Femur (tissue), 1 donor: ENCODE results near the gene ARL6.
A peak's percentile ranks its signal among the peaks of the same experiment; 100 is the strongest.
"Not testable (repeated sequence)": the region's sequence is repeated elsewhere in the genome, so short reads cannot be mapped to it uniquely, and the experiment has no call there.

Experiments used
- DNase-seq: peaks from one replicate; pipeline ENCODE4 v3.0.0-alpha.2; 2017

The ARL6 gene

DNA sequence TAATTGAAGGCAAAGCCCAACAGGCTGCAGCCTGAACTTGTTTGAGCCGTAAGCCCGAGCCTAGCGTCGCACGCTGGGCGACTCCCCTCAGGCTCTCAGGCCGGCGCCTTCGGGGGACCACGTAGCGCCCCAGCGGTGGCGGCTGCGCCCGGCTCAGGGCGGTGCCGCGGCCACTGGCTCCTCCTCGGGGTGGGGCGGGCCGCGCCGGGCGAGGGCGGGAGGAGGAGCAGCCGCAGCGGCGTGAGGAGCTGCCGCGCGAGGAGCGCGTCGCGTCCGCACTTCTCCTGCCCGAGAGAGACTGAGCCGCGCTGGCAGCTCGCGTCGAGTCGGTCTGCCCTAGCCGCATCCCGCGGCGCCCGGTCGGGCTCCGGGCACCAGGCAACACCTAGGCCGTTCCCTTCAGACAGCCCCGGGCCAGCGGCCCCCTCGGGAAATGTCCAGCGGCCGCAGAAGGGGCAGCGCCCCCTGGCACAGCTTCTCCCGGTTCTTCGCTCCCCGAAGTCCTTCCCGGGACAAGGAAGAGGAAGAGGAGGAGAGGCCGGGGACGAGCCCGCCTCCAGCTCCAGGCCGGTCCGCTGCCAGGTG is 57.3 kb downstream of the ARL6 start, which contains the start of gene CRYBG3:
Gene CRYBG3, plus strand, starts transcription at position 238 of the 585 bp plus-strand sequence. Its CDS starts 196 bp downstream, at position 434.
- peak; percentile 91 for DNase-seq

DNA sequence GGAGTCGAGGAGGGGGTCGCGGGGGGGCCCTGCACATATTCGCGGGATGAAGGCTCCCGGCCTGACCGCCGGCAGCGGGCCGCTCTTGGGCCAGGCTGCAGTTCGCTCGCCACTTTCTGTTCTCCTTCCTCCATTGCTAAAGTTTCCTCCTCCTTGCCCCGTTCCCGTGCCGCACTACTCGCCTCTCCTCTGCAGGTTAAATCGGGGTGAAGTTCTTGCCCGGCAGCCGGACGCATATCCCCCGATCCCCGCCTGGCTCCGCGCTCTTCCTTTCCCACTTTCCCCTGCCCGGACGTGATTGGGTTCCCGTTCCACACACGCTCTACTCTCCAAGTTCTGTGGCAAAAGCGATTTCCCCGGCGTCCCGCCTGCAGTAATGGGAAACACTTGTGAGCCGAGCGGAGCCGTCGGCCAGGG is 57.8 kb downstream of the ARL6 start:
- peak; percentile 74 for DNase-seq

DNA sequence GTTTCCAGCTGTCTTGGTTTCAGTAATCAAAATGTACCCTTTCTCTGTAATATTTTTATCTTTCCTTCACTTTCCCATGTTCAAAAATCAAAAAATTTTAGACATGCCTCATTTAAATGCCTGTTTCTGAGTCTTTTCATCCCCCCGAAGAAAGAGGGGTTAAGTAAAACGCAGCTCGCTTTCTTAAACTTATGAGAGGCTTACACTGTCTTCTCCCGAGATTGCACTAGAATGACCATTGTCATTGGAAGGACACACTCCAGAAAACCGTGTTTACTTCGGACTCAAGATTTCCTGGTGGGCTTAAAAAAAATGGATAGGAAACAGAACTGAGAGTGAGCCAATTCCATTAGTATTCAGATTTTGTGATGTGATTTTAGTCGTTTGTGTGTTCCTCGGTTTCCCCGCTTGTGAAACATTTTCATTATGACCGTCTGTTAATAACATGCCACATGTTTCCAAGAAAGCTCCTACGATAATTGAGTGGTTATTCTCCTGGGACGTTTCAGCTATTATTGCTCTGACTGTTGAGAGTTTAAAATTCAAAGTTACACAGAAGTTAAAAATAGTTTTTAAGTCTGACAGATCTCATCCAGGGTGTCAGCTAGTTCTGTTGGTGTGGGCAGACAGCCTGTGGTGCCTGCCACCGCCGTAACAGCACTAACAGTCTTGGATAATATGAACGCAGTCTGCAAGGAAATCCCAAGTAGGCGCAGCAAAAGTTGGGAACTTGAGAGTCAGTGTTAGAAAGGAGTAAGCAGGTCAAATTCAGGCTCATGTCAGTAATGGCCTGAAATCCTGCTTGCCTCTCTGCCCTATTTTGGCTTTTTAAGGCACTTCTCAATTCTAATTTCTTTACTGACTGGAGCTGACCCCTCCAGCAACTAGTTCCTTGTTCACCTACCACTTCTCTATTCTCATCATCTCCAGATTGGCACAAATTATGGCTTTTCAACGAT is 58.8 kb downstream of the ARL6 start:
- DNase-seq, result no peak

DNA sequence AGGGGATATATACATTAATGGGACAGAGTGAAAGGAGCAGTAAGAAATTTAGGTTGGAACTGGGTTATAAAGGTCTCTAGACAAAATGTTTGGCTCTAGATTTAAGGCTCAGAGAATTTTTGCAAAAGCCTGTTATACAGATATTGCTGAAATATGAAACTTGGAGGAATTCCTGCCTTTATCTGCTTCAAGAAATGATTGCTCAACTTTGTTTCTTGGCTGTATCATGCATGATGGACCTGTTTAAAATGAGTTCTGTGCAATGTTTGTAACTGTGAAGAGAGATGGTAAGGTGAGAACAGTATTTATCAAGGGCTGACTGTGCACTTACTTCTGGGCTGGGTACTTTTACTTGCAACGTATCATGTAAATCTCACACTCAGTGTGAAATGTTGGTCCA is 60.5 kb downstream of the ARL6 start:
- no peak for DNase-seq

DNA sequence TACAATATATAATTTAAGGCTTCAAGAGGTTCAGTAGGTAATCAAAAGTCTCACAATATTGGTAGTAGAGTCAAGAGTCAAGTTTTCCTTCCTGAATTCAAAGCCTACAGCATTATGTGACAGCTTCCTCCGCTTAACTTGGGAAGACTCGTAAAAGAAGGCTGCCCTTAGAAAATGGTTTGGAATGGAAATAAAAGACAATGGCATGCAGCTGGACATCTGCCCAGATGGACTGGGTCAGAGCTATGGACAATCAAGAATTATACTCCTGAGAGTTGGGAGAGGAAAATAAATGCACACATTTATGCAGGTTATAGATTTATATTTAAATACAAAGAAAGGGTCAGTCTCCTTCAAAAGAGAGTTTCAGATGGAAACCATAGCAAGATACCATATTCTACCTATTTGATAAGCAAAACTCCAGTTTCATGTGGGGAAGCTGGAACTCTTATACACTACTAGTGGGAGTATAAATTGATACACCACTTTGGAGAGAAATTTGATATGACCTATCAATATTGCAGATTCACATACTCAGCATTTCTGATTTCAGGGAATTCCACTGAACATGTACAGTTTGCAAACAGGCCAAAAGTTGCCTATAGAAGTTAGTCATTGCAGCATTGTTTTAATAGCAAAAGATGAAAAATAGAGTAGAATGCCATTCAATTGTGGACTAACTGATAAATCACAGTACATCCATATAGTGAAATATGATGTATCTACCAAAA is 63.3 kb downstream of the ARL6 start:
- DNase-seq, result no peak

DNA sequence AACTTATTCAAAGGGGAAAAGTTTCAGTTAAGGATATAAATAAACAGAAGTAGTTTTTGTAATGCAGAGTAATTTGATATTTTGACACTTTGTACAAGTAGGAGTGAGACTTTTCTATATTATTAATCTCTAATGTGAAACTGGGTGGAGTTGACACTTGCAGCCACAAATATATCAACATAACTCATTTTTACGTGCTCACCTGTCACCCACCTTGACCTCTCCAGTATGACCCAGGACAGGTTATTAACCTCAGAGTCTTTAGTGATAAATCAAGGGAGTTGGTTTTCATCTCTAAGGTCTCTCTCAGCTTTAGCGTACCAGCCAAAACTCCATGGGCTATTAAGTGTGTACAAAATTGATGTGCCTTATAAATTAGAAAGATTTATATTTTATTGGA is 64.6 kb downstream of the ARL6 start:
- DNase-seq, result no peak

DNA sequence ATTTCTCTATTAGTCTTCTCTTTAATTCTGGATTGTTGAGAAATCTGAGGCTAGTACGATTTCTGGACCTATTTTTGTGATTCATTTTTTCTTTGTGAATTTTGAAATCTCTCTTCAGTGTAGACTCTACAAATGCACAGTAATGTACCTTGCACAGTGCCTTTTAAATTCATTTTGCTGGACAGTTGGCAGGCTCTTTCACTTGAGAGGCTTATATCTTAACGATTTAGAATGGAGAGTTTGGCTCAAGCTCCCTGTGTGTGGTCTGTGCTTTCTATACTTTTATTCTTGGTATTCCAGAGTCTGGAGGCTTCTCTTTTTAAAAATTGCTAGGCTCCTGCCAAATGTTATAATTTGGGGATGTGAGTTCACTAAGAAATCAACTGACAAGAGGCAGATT is 66.1 kb downstream of the ARL6 start:
- no peak for DNase-seq

DNA sequence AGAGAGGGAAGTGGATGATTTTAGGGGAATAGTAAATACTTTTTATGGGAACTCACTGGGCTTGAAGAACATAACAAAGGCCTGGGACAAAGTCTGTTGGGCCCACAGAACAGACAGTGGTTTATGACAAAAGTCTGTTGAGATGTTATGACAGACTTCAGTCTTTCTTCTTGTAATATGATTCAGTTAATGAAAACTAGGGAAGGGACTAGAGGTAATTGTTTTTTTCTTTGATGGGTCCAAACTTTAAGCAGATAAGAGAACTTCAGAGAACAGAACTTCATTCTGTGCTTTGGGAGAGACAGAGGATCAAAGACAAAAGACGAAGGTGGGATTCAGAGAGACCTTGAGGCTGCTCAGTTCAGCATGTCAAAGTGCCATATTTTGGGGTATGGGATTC is 66.6 kb downstream of the ARL6 start:
- DNase-seq, result no peak

DNA sequence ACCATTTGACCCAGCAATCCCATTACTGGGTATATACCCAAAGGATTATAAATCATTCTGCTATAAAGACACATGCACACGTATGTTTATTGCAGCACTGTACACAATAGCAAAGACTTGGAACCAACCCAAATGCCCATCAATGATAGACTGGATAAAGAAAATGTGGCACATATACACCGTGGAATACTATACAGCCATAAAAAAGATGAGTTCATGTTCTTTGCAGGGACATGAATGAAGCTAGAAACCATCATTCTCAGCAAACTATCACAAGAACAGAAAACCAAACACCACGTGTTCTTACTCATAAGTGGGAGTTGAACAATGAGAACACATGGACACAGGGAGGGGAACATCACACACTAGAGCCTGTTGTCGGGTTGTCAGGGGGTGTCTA is 68.6 kb downstream of the ARL6 start:
- not testable (repeated sequence) for DNase-seq

DNA sequence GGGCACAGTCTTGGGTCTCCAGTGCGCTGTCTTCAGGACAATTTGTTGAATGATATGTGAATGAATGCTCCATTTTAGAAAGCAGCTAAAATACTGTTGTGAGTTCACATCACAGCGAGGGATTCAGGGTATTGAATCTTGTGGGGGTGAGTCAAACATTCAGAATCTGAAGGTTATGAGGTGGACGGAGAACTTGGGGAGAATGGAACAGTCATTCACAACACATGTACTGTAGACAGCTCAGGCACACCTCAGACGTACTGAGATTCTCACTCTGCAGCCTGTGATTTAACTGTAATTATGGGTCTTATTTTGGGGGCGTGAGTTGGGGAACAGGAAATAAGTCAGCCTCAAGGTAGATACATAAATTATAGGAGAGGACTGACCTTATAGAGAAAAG is 71.2 kb downstream of the ARL6 start:
- DNase-seq, result no peak

DNA sequence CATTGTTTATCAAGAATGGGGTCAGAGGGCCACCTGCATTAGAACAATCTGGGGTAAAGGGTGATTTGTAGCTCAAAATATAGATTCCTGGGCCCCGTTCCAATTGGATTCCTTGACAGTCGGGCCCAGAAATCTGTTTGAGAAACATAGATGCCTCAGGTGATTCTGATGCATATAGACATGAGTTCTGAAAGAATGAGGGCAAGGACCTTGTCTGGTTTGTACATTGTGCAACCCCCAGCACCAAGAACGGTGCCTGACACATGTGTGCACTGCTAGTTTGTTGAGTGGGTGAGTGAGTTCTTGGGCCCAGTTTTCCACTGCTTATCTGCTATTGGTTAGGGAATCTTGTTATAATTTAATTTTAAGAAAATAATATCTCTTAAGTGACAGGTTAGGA is 73.8 kb downstream of the ARL6 start:
- DNase-seq, result no peak

DNA sequence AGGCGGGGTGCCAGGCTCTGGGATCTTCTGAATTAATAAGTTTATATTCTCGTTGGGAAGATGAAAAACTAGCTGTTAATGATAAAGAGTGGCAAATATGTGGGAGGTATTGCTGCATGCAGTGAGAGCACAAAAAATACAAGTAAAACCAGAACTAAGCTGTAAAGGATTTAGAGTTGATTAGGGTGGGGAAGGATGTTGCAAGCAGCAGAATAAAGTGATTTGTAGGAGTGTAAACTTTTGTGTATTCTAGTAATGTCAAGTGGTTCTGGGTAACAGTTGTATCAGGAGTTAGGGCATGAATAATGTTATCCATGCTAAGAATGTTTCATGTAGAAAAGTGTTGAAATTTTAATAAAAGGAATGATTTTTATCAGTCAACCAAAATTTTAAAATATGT is 75.4 kb downstream of the ARL6 start:
- DNase-seq, result no peak

DNA sequence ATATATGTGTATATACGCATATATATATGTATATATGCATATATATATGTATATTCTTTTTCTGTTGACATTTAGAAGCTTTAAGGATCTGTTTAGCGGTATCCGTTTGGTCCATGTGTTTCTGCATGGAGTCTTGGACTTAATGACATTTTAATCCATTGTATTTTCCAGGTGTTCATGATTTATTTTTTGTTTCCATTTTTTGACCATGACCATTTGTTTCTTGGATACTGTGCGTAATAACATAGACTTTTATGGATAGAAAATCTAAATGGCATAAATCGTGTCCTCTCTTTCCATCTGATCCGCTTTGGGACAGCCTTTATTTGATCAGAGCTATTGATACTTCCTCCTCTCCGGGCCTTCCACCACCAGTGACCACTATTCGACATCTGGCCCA is 76.7 kb downstream of the ARL6 start:
- DNase-seq, result no peak

DNA sequence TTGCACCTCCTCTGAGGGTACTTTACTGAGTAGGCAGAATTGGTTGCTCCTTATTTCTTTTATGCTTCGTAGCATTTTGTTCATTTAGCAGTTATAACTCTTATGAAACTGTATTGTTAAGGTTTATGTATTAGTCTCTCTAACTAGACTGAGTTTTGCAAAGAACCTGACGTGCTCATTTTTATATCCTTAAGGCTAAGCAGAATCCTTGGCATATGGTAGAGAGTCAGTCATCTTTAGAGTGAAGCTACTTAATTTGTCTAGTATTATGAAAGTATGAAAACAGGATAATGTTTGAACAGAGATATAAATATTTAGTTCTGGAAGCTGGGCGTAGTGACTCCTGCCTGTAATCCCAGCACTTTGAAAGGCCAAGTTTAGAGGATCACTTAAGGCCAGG is 77.4 kb downstream of the ARL6 start:
- DNase-seq, result no peak

DNA sequence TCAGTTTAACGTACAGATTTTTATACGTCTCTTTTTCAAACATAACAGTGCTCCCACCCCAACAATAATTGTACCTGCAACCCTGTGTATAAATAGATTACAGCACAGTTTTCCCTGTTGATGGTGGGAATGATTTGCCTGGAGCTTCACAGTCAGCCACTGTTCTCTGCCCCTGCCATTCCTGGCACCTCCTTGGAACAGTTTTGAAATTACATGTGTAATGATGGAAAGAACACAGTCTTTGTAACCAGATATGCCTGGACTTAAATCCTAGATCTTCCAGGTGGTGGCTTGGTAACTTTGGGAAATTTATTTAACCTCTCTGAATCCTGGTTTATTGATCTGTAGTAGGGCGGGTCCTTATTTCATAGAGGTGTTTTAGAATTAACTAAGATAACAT is 84.2 kb downstream of the ARL6 start:
- no peak for DNase-seq
